IPS DF 6.9 (cell line): Measurements from ENCODE around the gene OR13C3.
"Not testable (repeated sequence)": the region's sequence is repeated elsewhere in the genome, so short reads cannot be mapped to it uniquely, and the experiment has no call there.

Experiments used
- DNase-seq: peaks from one replicate; pipeline ENCODE4 v3.0.0-alpha.2; 2013; ENCODE audit warnings: low read depth, low spot score
- H3K27ac ChIP-seq: one replicate; pipeline ENCODE4 v1.5.1; 2013; ENCODE audit warnings: low read length, control low read depth
- H3K27me3 ChIP-seq: 2 replicates; pipeline ENCODE4 v1.6.1; 2013; ENCODE audit warnings: mild to moderate bottlenecking, low read length; ENCODE audit not compliant: control insufficient read depth, insufficient read depth
- H3K36me3 ChIP-seq: 2 replicates; pipeline ENCODE4 v1.6.1; 2013; ENCODE audit warnings: low read length; ENCODE audit not compliant: control insufficient read depth, insufficient read depth
- H3K4me1 ChIP-seq: 2 replicates; pipeline ENCODE4 v1.6.1; 2013; ENCODE audit warnings: low read length; ENCODE audit not compliant: control insufficient read depth, insufficient read depth
- H3K4me3 ChIP-seq: 2 replicates; pipeline ENCODE4 v1.5.1; 2013; ENCODE audit warnings: mild to moderate bottlenecking, low read length
- H3K9me3 ChIP-seq: 2 replicates; pipeline ENCODE4 v1.6.1; 2013; ENCODE audit warnings: low read length, inconsistent platforms; ENCODE audit not compliant: control insufficient read depth, insufficient read depth
- WGBS: extraction: QIAGEN DNeasy Blood & Tissue Kit; methylation state at CpG from one replicate; pipeline ENCODE4 v1.1.7; 2013; ENCODE audit warnings: mixed read lengths, missing lambda C conversion rate; ENCODE audit not compliant: insufficient read length, insufficient coverage; 5-methylcytosine and 5-hydroxymethylcytosine counted together

The OR13C3 gene

GRCh38 chr9:104539275-104539674 lies 2.6 kb upstream of the OR13C3 start:
- Histone ChIP-seq H3K27me3 (no peaks in the 10 kb centered on the region), H3K27ac (no peak overlapping the region), H3K36me3 (no peaks in the 10 kb centered on the region), H3K4me3 (no peak overlapping the region), H3K4me1 (no peaks in the 10 kb centered on the region), H3K9me3 (no peaks in the 10 kb centered on the region)
- WGBS: no CpG with 5 or more reads among the region's 1 CpG
- DNase-seq: no peak

DNA sequence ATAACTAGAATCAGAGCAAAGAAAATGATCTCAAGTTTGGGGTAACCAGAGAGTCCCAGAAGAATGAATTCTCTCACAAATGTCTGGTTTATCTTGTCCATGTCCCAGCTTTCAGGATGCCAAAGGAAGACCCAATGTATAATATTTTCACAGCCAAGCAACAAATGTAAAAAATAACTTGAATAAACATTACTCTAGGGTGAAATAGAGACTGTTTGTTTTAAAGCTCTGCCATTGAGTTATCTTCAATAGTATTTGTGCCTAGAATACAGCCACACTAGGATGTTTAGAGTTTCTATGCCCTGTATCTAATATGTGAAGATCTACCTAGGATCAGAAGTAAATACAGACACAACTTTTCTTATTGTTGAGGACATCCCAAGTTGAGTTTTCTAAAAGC lies 9.5 kb downstream of the OR13C3 start, which contains the start of gene OR13C4:
OR13C4 (minus strand) TSS at position 101 of the 400 bp plus-strand sequence; CDS start at position 101, 0 bp downstream.
- no peaks in the 10 kb centered on the region for H3K27me3 ChIP-seq

GRCh38 chr9:104520241-104520640 lies 16.4 kb downstream of the OR13C3 start:
- not testable (repeated sequence) for H3K9me3 ChIP-seq, H3K4me3 ChIP-seq, H3K36me3 ChIP-seq, H3K4me1 ChIP-seq, H3K27me3 ChIP-seq, DNase-seq, H3K27ac ChIP-seq
- WGBS: no CpG with 5 or more reads among the region's 10 CpGs

More for the DNA sequence above, 9.5 kb downstream of the OR13C3 start, which contains the start of gene OR13C4:
- H3K36me3 ChIP-seq: no peaks in the 10 kb centered on the region
- H3K27ac ChIP-seq: no peak within 1 kb of the TSS
- no peaks in the 10 kb centered on the region for H3K4me1 ChIP-seq
- no peak within 1 kb of the TSS for H3K4me3 ChIP-seq
- H3K9me3 ChIP-seq: no peaks in the 10 kb centered on the region
- DNase-seq: no peak

GRCh38 chr9:104514901-104515300 lies 21.8 kb downstream of the OR13C3 start:
- Histone ChIP-seq H3K27ac (no peak overlapping the region), H3K36me3 (no peaks in the 10 kb centered on the region), H3K4me3 (no peak overlapping the region), H3K9me3 (no peaks in the 10 kb centered on the region), H3K27me3 (no peaks in the 10 kb centered on the region), H3K4me1 (no peaks in the 10 kb centered on the region)
- WGBS: no CpG with 5 or more reads among the region's 5 CpGs
- DNase-seq: no peak

GRCh38 chr9:104506565-104506964 lies 30.1 kb downstream of the OR13C3 start:
- no peaks in the 10 kb centered on the region for H3K4me1 ChIP-seq
- no peaks in the 10 kb centered on the region for H3K36me3 ChIP-seq
- no peak overlapping the region for H3K4me3 ChIP-seq
- no peak overlapping the region for H3K27ac ChIP-seq
- no peaks in the 10 kb centered on the region for H3K9me3 ChIP-seq
- no peaks in the 10 kb centered on the region for H3K27me3 ChIP-seq
- DNase-seq: no peak

DNA sequence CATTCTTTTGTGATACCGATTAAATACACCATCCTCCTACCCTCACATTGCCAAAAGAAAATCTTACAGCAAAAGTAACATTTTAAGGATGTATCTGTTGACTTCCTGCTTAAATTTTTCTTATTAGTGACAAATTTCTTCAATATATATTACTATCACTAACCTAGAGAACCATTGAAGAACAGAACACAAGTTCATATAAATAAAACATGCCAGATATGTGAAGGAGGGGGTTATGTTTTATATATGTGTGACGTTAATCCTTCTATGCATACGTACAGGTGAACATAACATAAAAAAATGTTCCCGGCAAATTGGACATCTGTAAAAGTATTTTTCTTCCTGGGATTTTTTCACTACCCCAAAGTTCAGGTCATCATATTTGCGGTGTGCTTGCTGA lies 32.7 kb downstream of the OR13C3 start, which contains the start of gene OR13F1:
OR13F1 (plus strand) TSS at position 301 of the 400 bp plus-strand sequence; CDS start at position 301, 0 bp downstream.
- H3K36me3 ChIP-seq: no peaks in the 10 kb centered on the region
- DNase-seq: no peak
- H3K27ac ChIP-seq: no peak within 1 kb of the TSS
- no peaks in the 10 kb centered on the region for H3K9me3 ChIP-seq
- H3K27me3 ChIP-seq: no peaks in the 10 kb centered on the region
- no CpG with 5 or more reads among the region's 5 CpGs for WGBS
- H3K4me3 ChIP-seq: no peak within 1 kb of the TSS
- H3K4me1 ChIP-seq: no peaks in the 10 kb centered on the region

DNA sequence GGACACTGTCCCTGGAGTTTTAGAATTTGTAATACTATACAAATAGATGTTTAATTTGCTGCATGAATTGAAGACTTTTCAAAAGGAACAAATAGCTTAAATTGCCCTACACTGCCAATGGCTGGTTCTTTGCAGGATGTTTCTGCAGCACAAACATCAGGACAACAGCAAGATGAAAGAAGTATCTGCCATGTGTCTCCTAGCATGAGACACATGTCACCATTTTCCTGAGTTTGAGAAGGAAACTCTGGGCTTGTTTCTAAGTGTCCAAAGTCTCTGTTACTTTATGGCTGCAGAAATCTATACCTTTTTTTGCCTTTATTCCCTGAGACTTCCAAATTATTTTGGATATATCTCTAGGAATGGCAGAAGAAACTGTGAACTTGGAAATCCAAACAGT lies 33.2 kb downstream of the OR13C3 start:
- H3K4me3 ChIP-seq: no peak overlapping the region
- no peaks in the 10 kb centered on the region for H3K27me3 ChIP-seq
- no peak for DNase-seq

DNA sequence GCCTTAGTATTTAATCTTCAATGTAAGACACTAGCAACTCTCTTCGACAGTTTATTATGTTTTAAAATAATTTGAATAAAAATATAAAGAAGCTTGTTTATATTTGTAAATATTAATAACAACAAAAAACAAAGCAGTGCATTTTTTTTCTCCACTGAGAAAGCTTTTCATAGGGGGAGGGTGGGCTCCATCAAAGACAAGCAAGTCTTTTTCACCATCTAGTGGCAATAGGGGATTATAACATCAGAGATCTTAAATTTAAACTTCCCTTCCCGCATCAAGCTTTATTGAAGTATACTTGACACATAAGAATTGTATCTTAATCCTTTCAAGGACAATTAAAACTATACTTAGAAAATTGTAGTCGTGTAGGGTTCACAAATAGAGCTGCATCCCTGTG lies 41.8 kb downstream of the OR13C3 start:
- no peak for DNase-seq
- H3K36me3 ChIP-seq: no peaks in the 10 kb centered on the region

More for the DNA sequence above, 33.2 kb downstream of the OR13C3 start:
- no peaks in the 10 kb centered on the region for H3K36me3 ChIP-seq
- no peaks in the 10 kb centered on the region for H3K9me3 ChIP-seq
- no peak overlapping the region for H3K27ac ChIP-seq
- no peaks in the 10 kb centered on the region for H3K4me1 ChIP-seq

More for the DNA sequence above, 41.8 kb downstream of the OR13C3 start:
- H3K27ac ChIP-seq: no peak overlapping the region
- no CpG with 5 or more reads among the region's 3 CpGs for WGBS
- H3K4me1 ChIP-seq: no peaks in the 10 kb centered on the region
- no peak overlapping the region for H3K4me3 ChIP-seq
- no peaks in the 10 kb centered on the region for H3K27me3 ChIP-seq
- no peaks in the 10 kb centered on the region for H3K9me3 ChIP-seq
